Erythroblast (primary cell): ENCODE results near the gene PPP1R14C.
A peak's percentile ranks its signal among the peaks of the same experiment; 100 is the strongest.

Experiments
- DNase-seq, 2 experiments: peaks; one replicate each; lab custom pipeline; 2025; lab: John Stamatoyannopoulos, UW
- GATA1 ChIP-seq: IDR thresholded peaks from 2 replicates; pipeline ENCODE4 v1.6.1; 2011; ENCODE audit warnings: low read depth, mild to moderate bottlenecking, control low read depth, low read length, moderate library complexity
- POLR2A ChIP-seq: IDR thresholded peaks from 2 replicates; pipeline ENCODE4 v1.6.1; 2011; ENCODE audit warnings: mild to moderate bottlenecking, low read length

PPP1R14C gene

GRCh38 chr6:150255840-150256239 is 113.0 kb downstream of the PPP1R14C start:
- DNase-seq = no peak
- TF ChIP-seq POLR2A = no peak
- TF ChIP-seq GATA1 = no peak

- DNase-seq = no peak
- no peak for TF ChIP-seq POLR2A
- no peak for TF ChIP-seq GATA1
These were observed 113.9 kb downstream of the PPP1R14C start for GRCh38 chr6:150256618-150257272.

- no peak for DNase-seq
- TF ChIP-seq POLR2A = no peak
- TF ChIP-seq GATA1 = no peak
These were observed 115.5 kb downstream of the PPP1R14C start for GRCh38 chr6:150258381-150258780.

- TF ChIP-seq POLR2A (no peak), GATA1 (no peak)
- no peak for DNase-seq
These were observed 118.1 kb downstream of the PPP1R14C start for GRCh38 chr6:150260931-150261330.

- TF ChIP-seq GATA1 (no peak), POLR2A (no peak)
These were observed 119.3 kb downstream of the PPP1R14C start for GRCh38 chr6:150261997-150262697.

GRCh38 chr6:150263765-150264404 is 121.0 kb downstream of the PPP1R14C start:
- no peak for DNase-seq
- TF ChIP-seq GATA1 (no peak), POLR2A (no peak)

More at GRCh38 chr6:150261997-150262697, 119.3 kb downstream of the PPP1R14C start:
- DNase-seq = no peak

GRCh38 chr6:150266309-150266708 is 123.5 kb downstream of the PPP1R14C start:
- DNase-seq = no peak
- TF ChIP-seq GATA1 (no peak), POLR2A (no peak)

- TF ChIP-seq POLR2A (no peak), GATA1 (no peak)
- DNase-seq = no peak
These were observed 124.3 kb downstream of the PPP1R14C start for GRCh38 chr6:150266963-150267685.

GRCh38 chr6:150267686-150268561 is 125.1 kb downstream of the PPP1R14C start:
- peak in 1 of 2 experiments; percentile 8 for DNase-seq
- TF ChIP-seq GATA1 = no peak
- no peak for TF ChIP-seq POLR2A

GRCh38 chr6:150269130-150269856 is 126.4 kb downstream of the PPP1R14C start:
- DNase-seq = no peak
- no peak for TF ChIP-seq GATA1
- TF ChIP-seq POLR2A = no peak

GRCh38 chr6:150269857-150270223 is 127.0 kb downstream of the PPP1R14C start:
- DNase-seq = peak in 1 of 2 experiments; percentile 6
- no peak for TF ChIP-seq POLR2A
- TF ChIP-seq GATA1 = no peak

- no peak for DNase-seq
- no peak for TF ChIP-seq POLR2A
- TF ChIP-seq GATA1 = no peak
These were observed 127.6 kb downstream of the PPP1R14C start for GRCh38 chr6:150270330-150271052.

- no peak for DNase-seq
- no peak for TF ChIP-seq POLR2A
- TF ChIP-seq GATA1 = no peak
These were observed 128.3 kb downstream of the PPP1R14C start for GRCh38 chr6:150271172-150271500.
